Right atrium auricular region (tissue), 2 donors: ENCODE measurements around the gene XRCC5. TPM values are rescaled to one million over a fixed set of nuclear protein-coding genes. Genes with fewer than 3 reads are reported as not detected.

Experiments
- DNase-seq: peaks from one replicate; pipeline ENCODE4 v3.0.0-alpha.2; 2019; ENCODE audit warnings: low spot score
- H3K27ac ChIP-seq, 2 donors: fragments of 200-600 bp; sonication (generic); 1 replicate in 1 of 2; 2 replicates in 1 of 2; pipeline ENCODE4 v1.5.1; 2016 to 2019
- H3K27me3 ChIP-seq, 2 donors: fragments of 200-600 bp; sonication (generic); one replicate each; pipeline versions ENCODE4 v1.5.1 to v1.6.0; 2017 to 2019
- H3K36me3 ChIP-seq: fragments of 200-600 bp; sonication (generic); one replicate; pipeline ENCODE4 v1.5.1; 2016
- H3K4me1 ChIP-seq, 2 donors: fragments of 200-600 bp; sonication (generic); one replicate each; pipeline versions ENCODE4 v1.5.1 to v1.6.0; 2017 to 2019
- H3K4me3 ChIP-seq, 2 donors: fragments of 200-600 bp; sonication (generic); 1 replicate in 1 of 2; 2 replicates in 1 of 2; pipeline ENCODE4 v1.5.1; 2017 to 2019; ENCODE audit warnings: mild to moderate bottlenecking in 1 of 2, moderate library complexity in 1 of 2
- H3K9me3 ChIP-seq, 2 donors: fragments of 200-600 bp; sonication (generic); one replicate each; pipeline ENCODE4 v1.5.1; 2019
- total RNA-seq, 2 donors: library from RNA; depleted of rRNA; stranded (reverse); fragments of >200 nt; gene quantifications; one replicate each; pipeline ENCODE4 v1.1.0, GENCODE V29; 2016
- TF ChIP-seq, protein P1 (sequence below), 2 donors: fragments of 200-600 bp; sonication (generic); IDR thresholded peaks; one replicate each; pipeline ENCODE4 v1.5.1; 2019; ENCODE audit warnings: antibody characterized with exemption in 2 of 2

XRCC5 gene
- total RNA-seq, 2 donors from 2014 or later: 89.9 to 93.7 TPM

DNA sequence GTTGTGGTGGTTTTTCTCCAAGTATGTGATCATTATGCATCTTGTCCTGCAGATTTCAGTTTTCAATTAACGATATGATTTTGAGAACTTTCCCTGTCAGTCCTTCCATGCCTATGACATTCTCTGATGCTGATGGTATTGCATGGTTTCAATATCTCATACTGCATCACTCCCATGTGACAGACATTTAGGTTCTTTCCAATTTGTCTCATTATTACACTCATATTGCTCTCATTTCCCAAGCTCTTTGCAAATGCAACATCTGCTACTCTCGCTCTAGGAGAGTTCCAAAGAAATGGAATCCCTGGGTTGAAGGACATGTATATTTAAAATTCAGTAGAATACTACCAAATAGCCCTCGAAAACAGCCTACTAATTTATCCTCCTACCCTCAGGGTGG lies 137.6 kb downstream of the XRCC5 start:
- Histone ChIP-seq H3K9me3 (peaks cover 0 to 14% of the 10 kb centered on the region in 2 donors), H3K4me3 (no peak overlapping the region), H3K27me3 (no peaks in the 10 kb centered on the region), H3K36me3 (no peaks in the 10 kb centered on the region), H3K4me1 (no peaks in the 10 kb centered on the region), H3K27ac (no peak overlapping the region)
- TF ChIP-seq, protein P1, sequence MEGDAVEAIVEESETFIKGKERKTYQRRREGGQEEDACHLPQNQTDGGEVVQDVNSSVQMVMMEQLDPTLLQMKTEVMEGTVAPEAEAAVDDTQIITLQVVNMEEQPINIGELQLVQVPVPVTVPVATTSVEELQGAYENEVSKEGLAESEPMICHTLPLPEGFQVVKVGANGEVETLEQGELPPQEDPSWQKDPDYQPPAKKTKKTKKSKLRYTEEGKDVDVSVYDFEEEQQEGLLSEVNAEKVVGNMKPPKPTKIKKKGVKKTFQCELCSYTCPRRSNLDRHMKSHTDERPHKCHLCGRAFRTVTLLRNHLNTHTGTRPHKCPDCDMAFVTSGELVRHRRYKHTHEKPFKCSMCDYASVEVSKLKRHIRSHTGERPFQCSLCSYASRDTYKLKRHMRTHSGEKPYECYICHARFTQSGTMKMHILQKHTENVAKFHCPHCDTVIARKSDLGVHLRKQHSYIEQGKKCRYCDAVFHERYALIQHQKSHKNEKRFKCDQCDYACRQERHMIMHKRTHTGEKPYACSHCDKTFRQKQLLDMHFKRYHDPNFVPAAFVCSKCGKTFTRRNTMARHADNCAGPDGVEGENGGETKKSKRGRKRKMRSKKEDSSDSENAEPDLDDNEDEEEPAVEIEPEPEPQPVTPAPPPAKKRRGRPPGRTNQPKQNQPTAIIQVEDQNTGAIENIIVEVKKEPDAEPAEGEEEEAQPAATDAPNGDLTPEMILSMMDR (IDR thresholded peaks at IDR 0.05): no peak
- DNase-seq: no peak

Other genes starting within 250 kb of the XRCC5 start
- gene MREG, start 95.8 kb upstream of the XRCC5 start, total RNA-seq: under 1 TPM; 0.35 to 0.41 TPM
- 1 to 10 TPM; 2.0 to 6.0 TPM for gene PECR, start 27.5 kb upstream of the XRCC5 start, total RNA-seq
- gene TMEM169, start 27.4 kb upstream of the XRCC5 start, total RNA-seq: under 1 TPM; 0.26 to 0.94 TPM